Left ventricle myocardium inferior (tissue), 1 donor: ENCODE data around the gene MAPK10. TPM values are rescaled to one million over a fixed set of nuclear protein-coding genes. Genes with fewer than 3 reads are reported as not detected.

Experiments
- DNase-seq: peaks from one replicate; pipeline ENCODE4 v3.0.0-alpha.2; 2020
- H3K27ac ChIP-seq: fragments of 200-600 bp; replicated peaks from 2 replicates; pipeline ENCODE4 v1.8.0; 2021
- H3K27me3 ChIP-seq: fragments of 200-600 bp; 2 replicates; pipeline ENCODE4 v1.8.0; 2021; ENCODE audit warnings: low read depth
- H3K36me3 ChIP-seq: fragments of 200-600 bp; 2 replicates; pipeline ENCODE4 v1.8.0; 2021
- H3K4me1 ChIP-seq: fragments of 200-600 bp; 2 replicates; pipeline ENCODE4 v1.8.0; 2021
- H3K4me3 ChIP-seq: fragments of 200-600 bp; 2 replicates; pipeline ENCODE4 v1.8.0; 2021; ENCODE audit warnings: mild to moderate bottlenecking, moderate library complexity
- H3K9me3 ChIP-seq: fragments of 200-600 bp; replicated peaks from 2 replicates; pipeline ENCODE4 v1.8.0; 2021
- intact Hi-C: fragments of 100-400 bp; cut with micrococcal nuclease; formaldehyde crosslinking; loops from one replicate; pipeline ENCODE4 v1.11.0; 2022
- total RNA-seq: library from RNA; stranded (reverse); fragmentation: NEBNext Ultra II Directional; extraction: Animal tissue kit (Norgen Biotek cat#: 25700); gene quantifications from one replicate; pipeline ENCODE4 v1.2.1, GENCODE V29; 2021
- TF ChIP-seq, protein P1 (sequence below): fragments of 200-600 bp; IDR thresholded peaks from 2 replicates; pipeline ENCODE4 v1.8.0; 2021; ENCODE audit warnings: antibody characterized with exemption, mild to moderate bottlenecking, borderline replicate concordance
- donor health status: DM: no; HTN: yes; CAD: no; lungs with severe emphysema.

The MAPK10 gene
- total RNA-seq, 1 donor from 2014 or later: 4.0 TPM

DNA sequence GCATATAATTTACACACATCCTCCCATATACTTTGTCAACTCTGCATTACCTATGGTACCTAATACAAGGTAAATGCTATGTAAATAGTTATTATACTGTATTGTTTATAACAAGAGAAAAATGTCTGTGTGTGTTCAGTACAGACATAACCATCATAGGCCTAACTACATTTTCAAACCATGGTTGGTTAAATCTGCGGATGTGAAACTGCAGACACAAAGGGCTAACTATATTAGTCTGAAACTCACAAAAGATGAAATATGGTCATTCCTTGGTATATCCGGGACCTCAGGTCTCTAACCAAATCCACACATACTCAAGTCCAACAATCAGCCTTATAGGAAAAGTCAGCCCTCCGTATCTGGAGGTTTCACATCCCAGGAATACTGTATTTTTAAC, 13.5 kb downstream of the MAPK10 start:
- Histone ChIP-seq H3K36me3 (no peaks in the 10 kb centered on the region), H3K9me3 (no peaks in the 10 kb centered on the region), H3K27me3 (no peaks in the 10 kb centered on the region), H3K4me1 (no peaks in the 10 kb centered on the region), H3K27ac (no peak overlapping the region), H3K4me3 (no peak overlapping the region)
- DNase-seq: no peak
- TF ChIP-seq, protein P1, sequence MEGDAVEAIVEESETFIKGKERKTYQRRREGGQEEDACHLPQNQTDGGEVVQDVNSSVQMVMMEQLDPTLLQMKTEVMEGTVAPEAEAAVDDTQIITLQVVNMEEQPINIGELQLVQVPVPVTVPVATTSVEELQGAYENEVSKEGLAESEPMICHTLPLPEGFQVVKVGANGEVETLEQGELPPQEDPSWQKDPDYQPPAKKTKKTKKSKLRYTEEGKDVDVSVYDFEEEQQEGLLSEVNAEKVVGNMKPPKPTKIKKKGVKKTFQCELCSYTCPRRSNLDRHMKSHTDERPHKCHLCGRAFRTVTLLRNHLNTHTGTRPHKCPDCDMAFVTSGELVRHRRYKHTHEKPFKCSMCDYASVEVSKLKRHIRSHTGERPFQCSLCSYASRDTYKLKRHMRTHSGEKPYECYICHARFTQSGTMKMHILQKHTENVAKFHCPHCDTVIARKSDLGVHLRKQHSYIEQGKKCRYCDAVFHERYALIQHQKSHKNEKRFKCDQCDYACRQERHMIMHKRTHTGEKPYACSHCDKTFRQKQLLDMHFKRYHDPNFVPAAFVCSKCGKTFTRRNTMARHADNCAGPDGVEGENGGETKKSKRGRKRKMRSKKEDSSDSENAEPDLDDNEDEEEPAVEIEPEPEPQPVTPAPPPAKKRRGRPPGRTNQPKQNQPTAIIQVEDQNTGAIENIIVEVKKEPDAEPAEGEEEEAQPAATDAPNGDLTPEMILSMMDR: no peak
- intact Hi-C loops: no loop called here

DNA sequence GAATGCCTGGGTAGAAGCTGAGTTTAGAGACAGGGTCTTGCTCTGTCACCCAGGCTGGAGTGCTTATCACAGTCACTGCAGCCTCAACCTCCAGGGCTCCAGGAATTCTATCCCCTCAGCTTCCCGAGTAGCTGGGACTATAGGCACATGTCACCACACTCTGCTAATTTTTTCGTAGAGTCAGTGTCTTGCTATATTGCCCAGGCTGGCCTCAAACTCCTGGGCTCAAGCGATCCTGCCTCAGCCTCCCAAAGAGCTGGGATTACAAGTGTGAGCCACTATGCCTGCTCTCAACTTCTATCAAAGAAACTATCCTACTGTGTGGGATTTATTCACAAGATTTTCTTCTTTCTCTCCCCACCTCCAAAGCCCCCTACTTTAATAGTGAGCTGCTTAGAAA, 15.7 kb downstream of the MAPK10 start:
- Histone ChIP-seq H3K27me3 (no peaks in the 10 kb centered on the region), H3K36me3 (no peaks in the 10 kb centered on the region), H3K4me3 (no peak overlapping the region), H3K27ac (no peak overlapping the region), H3K4me1 (no peaks in the 10 kb centered on the region), H3K9me3 (no peaks in the 10 kb centered on the region)
- intact Hi-C loops: no loop called here
- TF ChIP-seq, protein P1: no peak
- DNase-seq: no peak

DNA sequence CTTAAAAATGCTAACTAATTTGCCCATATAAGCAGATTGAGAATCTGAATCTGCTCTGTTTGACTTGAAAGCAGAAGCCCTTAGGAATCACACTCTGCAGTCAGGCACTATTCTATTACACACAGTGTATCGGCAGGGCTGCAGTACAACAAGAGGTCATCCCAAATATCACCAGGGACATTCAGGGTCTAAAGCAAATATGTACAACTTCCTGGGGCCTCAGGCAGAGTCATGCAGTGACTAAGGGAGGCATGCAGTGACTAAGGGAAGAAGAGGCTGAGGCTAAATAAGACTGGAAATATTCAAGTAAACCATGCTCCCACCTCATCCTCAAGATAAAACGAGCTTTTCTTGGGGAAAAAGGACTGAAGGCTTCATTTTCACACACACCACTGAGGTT, 20.9 kb downstream of the MAPK10 start:
- Histone ChIP-seq H3K4me3 (no peak overlapping the region), H3K27me3 (no peaks in the 10 kb centered on the region), H3K36me3 (no peaks in the 10 kb centered on the region), H3K27ac (no peak overlapping the region), H3K4me1 (no peaks in the 10 kb centered on the region), H3K9me3 (no peaks in the 10 kb centered on the region)
- TF ChIP-seq, protein P1: no peak
- intact Hi-C loops: no loop called here
- DNase-seq: no peak

DNA sequence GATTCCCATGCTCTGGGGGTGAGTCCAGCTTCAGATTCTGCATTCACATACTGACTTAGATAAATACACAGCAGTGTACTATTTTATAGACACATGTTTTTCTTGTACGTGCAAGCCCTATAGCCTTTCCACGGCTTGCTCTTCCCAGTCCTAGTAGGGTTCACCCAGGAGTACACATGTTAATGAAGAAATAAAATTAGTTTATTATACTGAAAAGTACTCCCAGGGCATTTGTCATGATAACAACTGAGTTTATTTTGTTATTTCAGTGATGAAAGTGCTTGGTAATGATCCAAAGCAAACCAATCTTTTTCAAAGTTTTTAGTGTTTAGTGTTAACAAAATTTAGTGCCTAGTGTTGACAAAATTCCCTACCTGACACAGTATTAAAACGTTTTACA, 21.3 kb downstream of the MAPK10 start:
- Histone ChIP-seq H3K27ac (no peak overlapping the region), H3K4me3 (no peak overlapping the region), H3K27me3 (no peaks in the 10 kb centered on the region), H3K9me3 (no peaks in the 10 kb centered on the region), H3K4me1 (no peaks in the 10 kb centered on the region), H3K36me3 (no peaks in the 10 kb centered on the region)
- no peak for DNase-seq
- intact Hi-C loops: no loop called here
- TF ChIP-seq, protein P1: no peak

DNA sequence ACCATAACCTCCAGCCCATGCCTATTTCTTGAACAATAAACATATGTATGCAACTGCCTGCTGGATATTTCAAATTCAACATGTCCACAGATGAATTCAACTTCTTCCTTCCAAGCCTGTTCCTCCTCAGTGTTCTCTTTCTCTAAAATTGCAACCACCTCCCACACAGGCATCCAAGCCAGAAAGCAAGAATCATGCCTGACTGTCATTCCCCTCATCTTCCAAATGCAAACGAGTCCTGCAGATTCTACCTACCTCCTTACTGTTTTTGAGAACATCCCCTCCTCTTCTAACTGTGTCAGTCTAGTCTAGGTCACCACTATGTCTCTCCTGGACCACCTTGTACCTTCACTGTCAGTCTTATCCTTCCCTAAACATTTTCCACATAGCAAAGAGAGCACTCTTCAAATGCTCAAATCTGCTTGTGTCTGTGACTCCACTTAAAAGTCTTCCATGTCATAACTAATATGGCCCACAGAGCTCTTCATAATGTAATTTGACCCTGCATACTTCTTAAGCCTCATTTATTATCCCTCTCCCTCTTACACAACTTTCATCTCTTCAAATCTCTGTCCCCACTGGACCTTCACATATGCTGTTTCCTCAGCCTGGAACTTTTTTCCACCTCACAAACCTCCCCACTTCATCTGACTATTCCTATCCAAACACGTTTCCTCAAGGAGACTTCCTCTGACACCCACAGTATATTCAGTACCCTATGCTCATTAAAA, 25.7 kb downstream of the MAPK10 start:
- H3K4me1 ChIP-seq: no peaks in the 10 kb centered on the region
- no peak overlapping the region for H3K27ac ChIP-seq
- intact Hi-C loops: no loop called here
- no peak overlapping the region for H3K4me3 ChIP-seq
- TF ChIP-seq, protein P1: no peak
- H3K36me3 ChIP-seq: no peaks in the 10 kb centered on the region
- no peaks in the 10 kb centered on the region for H3K27me3 ChIP-seq
- DNase-seq: no peak
- no peaks in the 10 kb centered on the region for H3K9me3 ChIP-seq
